GM19395 (cell line): Measurements from ENCODE around the gene HCFC2.
"Not testable (repeated sequence)": the region's sequence is repeated elsewhere in the genome, so short reads cannot be mapped to it uniquely, and the experiment has no call there.

ENCODE experiments used
- ATAC-seq: cut with Tn5 transposase; IDR thresholded peaks from one replicate; pipeline ENCODE4 v1.9.1; 2021; ENCODE audit warnings: mild to moderate bottlenecking, moderate library complexity; ENCODE audit not compliant: unreplicated experiment

Gene HCFC2

DNA sequence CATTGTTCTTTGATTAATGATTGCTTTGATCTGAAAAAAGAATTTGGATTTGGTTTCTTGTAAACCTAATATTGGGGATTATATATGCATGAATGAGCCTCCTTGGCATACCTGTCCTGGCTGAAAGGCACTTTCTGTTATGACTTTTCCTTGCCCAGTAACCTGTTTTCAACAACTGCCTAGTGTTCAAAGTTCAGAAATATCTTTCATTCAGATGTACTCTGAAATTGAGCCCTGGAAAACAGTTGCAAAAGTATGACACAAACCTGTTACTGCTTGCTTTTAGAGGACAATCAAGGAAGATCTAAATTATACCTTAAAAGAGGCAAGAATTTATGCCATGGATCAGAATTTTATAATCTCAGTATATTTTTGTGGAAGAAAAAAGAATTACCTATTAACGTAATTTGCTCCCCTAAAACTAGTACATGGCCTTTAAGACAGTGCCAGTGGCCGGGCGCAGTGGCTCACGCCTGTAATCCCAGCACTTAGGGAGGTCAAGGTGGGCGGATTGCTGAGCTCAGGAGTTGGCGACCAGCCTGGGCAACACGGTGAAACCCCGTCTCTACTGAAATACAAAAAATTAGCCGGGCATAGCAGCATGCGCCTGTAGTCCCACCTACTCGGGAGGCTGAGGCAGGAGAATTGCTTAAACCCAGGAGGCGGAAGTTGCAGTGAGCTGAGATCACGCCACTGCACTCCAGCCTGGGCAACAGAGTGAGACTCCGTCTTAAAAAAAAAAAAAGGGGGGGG is 50.7 kb downstream of the HCFC2 start:
- ATAC-seq = not testable (repeated sequence)

- no peak for ATAC-seq
Observed at GRCh38 chr12:104115587-104115975, 51.2 kb downstream of the HCFC2 start.

GRCh38 chr12:104121001-104121400 is 56.7 kb downstream of the HCFC2 start:
- no peak for ATAC-seq

- no peak for ATAC-seq
Observed at GRCh38 chr12:104122298-104122697, 58.0 kb downstream of the HCFC2 start.

DNA sequence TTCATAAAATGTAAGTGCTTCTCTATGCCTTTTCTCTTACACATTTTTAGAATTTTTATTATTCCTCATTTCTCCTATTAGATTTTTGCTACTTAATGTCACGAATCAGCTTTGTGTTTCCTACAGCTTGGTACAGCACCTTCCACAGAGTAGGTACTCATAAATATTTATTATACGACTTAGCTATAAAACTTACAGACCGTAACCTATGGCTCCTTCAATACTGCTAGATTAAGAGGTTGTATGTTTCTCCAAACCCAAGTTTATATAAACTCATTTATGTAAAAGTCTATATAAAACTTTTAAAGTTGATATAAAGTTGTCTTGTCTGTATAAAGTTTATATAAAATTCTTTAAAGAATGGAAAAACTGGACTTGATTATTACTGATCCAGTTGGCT is 62.2 kb downstream of the HCFC2 start:
- no peak for ATAC-seq

DNA sequence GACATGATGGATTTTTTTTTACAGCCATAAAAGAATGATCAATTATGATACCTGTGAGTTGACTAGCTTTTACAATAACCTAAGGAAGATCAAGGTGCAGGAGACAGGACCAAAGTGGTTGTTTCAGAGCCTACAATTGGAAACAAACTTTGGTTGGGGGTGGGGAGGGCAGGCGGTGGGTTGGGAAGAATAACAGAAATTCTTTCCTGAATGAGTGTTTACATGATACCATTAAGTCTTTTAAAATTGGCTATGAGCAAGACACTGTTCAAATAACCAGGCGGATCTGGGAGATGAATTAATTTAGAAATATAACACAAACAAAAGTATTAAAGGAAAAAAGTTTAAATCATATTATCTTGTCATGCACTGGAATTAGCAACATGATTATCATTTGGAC is 66.4 kb downstream of the HCFC2 start:
- no peak for ATAC-seq

- ATAC-seq = no peak
Observed at GRCh38 chr12:104131609-104132008, 67.3 kb downstream of the HCFC2 start.

DNA sequence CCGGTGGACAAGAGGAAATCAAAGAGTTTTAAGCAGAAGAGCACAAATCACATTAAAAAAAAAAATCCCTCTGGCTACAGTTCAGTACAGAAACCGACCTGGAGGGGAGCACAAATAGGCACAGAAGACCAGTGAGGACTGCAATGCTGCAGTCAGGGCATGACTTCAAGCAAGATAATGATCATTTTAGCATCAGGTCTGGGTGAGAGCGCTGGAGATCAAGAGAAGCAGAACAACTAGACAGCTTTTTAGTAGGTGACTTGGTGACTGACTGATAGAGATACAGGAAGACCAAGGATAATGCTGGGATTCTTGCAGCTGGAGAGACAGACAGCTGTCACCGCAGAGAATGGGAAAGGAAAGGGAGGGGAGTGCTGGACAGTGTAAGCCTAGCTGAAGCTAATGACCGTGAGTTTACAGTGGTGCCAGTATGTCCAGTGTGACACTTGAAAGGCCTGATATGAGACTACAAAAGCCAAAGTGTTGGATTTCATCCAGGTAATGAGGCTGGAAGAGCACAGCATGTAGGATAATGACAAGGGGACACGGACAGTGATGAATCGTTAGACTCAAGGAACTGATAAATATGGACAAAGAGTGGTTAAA is 68.1 kb downstream of the HCFC2 start:
- no peak for ATAC-seq

DNA sequence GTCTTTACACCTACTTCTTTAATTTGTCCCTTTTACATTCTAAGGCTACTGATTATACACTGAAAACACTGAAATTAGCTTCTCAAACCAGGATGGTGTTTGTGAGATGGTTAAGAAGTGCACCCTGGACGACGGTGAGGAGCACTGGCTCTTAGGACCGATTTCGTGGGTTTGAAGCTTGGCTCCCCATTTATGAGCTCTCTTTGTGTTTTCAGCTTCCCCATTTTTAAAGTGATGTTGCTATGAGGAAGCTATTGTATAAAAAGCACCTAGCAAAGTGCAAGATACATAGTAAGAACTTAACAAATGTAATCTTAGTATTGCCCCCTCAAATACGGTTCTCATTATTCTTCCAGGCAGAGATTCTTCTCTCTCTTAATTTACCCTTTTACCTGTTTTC is 69.0 kb downstream of the HCFC2 start:
- no peak for ATAC-seq

- ATAC-seq = no peak
Observed at GRCh38 chr12:104133866-104134265, 69.5 kb downstream of the HCFC2 start.

DNA sequence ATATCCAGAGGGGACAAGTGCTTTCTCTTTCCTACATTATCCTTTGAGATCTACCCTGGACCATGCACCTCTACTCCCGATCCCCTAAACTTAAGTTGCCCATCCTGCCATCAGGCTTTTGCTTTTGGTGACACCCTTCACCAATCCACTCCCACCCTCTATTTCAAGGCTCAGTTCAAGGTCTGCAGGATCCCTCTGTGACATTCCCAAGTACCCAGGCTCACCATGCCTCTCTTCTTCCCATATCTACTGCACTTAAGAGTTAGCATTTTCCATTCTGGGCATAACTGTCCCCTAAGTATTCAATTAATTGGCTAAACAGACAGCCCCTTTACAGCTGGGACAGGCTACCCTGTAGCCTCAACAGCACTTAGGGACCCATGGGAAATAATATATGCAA is 70.6 kb downstream of the HCFC2 start:
- no peak for ATAC-seq

DNA sequence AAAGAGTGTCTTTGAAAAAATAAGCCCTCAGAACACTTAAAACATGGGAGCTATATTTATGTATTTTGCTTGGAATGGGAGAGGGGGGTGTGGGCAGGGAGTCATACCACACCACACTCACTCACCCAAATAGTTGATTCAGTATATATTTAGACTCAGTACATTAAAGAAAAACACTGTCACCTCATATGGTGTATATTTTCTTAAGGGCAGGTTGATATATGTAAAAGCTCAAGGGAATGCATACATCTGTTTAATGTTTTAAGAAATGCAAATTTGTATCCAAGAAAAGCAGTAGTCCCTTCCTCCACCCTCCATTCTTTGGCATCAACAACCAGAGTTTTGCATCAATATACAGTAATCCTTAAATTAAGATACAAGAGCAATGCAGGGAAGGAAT is 72.2 kb downstream of the HCFC2 start:
- ATAC-seq = no peak

- ATAC-seq = peak; percentile 34
Observed at GRCh38 chr12:104137001-104137901, 72.9 kb downstream of the HCFC2 start.

DNA sequence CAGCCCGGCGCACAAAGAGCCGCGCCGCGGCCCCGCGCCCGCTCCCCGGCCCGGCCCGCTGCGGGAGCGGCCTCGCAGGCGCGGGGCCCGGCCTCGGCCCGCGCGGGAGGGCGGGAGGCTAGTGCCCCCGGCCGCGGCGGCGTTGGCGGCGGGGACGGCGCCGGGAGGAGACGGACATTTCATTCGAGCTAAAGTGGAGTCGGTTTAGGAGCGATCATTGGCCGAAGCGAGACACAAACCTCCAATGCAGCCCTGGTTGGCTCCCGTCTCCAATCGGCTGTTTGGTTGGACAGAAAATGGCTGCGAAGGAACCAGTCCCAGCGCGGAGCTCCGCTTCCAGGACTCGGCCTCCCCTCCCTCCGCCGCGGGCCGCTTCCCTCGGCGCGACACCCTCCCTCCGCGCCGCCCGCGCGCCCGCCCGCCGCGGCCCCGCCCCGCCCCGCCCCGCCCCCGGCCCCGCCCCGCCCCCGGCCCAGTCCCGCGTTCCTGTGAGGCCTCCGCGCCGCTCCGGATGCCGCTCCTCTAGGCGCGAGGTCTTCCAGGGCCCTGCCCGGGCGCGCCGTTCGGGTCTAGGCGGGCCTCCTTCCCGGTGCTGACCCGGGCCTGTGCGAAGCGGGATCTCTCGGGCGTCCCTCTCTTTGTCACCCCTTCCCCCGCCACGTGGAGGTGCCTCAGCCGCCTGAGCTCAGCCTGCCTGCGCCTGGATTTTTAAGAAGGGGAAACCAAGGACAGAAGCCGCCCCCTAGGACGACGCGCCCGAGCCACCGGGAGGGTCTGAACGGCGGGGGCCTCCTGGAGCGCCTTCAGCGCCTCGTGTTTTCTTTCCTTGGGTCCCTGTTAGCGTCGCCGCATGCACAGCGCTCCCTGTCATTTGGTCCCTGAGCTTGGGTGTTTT is 73.8 kb downstream of the HCFC2 start, which contains the start of gene NFYB:
Gene NFYB (minus strand): TSS at position 309 of the 895 bp plus-strand sequence. CDS start 2,757 bp downstream, outside the sequence.
- peak; percentile 94 for ATAC-seq

DNA sequence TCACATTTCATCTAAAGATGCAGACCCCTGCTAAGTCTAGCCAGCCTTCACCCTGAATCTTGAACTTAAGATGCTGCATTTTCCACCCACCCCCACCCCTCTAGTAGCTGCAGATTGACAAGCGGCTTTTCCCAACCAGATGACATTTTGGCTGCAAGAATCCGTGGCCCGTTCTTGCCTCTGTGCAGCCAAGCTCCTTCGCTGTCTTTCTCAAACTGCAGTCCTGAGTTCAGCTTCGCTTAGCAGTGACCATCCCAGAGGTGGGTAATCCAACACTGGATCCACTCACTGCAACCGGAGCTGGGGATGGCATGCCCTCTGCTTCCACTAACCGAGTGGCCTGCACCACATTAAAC is 74.4 kb downstream of the HCFC2 start:
- ATAC-seq = no peak

DNA sequence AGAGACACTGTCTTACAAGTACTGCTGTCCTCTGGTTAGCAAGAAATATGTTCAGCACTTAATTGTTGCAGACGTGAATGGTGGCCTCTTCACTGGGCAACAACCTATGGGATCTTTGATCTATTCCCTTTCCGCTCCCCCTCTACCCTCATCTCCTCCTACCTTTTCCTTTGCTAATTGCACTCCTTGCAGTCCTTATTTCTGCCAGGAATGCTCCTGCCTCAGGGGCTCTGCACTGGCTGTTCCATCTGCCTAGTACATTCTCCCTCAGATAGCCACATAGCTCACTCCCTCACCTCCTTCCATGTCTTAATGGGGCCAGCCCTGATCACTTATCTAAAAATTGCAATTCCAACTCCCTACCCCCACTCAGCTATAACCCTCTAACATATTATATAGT is 78.2 kb downstream of the HCFC2 start:
- ATAC-seq = no peak

DNA sequence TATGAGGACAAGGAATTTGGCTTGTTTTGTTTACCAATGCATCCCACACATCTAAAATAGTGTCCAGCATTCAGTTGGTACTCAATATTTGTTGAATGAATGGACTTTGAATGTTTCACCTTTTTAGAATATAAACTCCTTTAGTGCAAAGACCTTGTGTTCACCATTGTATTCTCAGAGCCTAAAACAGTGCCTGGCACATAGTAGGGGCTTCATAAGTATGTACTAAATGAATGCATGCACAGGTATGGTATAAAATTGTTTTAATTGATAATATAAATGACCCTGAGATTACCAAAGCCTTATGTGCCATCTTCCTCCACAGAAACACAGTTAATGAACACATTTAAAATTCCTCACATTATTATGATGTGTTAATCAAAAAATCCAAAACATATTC is 78.7 kb downstream of the HCFC2 start:
- no peak for ATAC-seq

DNA sequence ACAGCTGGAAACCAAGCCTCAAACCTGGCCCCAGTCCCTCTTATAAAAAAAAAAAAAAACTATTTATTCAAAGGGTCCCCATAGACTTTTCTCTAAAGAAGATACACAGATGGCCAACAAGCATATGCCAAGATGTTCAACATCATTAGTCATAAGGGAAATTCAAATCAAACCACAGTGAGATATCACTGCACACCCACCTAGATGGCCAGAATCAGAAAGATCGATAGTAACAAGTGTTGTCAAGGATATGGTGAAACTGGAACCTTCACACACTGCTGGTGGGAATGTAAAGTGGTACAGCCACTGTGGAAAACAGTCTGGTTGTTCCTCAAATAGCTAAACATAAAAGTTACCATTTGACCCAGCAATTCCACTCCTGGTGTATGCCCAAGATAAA is 79.6 kb downstream of the HCFC2 start:
- no peak for ATAC-seq

GRCh38 chr12:104147346-104147745 is 83.0 kb downstream of the HCFC2 start:
- ATAC-seq = no peak

DNA sequence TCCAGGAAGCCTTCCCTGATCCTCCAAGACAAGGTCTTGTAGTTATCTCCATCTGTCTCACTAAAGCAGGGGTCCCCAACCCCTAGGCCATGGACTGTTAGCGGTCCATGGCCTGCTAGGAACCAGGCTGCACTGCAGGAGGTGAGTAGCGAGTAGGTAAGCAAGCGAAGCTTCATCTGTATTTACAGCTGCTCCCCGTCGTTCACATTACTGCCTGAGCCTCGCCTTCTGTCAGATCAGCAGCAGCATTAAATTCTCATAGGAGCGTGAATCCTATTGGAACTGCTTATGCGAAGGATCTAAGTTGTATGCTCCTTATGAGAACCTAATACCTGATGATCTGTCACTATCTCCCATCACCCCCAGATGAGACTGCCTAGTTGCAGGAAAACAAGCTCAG is 86.1 kb downstream of the HCFC2 start:
- ATAC-seq = no peak
